ENCODE results near the gene ARHGEF37.

DNA sequence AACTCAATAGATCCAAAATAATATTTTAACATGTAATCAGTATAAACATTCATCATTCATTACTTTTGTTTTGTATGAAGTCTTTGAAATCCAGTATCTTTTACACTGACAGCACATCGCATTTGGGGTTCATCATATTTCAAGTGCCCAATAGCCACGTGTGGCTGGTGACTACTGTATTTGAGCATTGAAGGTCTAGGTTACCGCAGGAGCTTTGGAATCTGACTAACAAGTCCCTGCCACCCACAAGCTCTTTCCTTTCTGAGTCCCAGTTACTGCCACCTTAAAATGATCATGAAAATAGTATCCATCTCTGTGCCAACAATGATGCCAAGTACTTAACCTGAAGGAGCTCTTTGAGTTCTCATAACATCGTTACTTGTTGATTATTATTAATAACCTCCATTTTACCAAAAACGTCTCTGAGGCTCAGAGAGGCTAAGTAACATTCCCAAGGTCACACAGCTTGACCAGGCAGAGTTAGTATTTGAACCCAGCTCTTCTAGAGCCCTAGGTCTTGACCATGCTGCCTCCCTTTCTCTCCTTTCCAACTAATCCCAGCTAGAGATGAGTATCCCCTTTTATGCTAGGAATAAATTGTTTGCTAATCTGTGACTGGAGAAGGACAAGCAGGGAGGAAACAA lies 24.2 kb downstream of the ARHGEF37 start:
- TF ChIP-seq, protein P1, sequence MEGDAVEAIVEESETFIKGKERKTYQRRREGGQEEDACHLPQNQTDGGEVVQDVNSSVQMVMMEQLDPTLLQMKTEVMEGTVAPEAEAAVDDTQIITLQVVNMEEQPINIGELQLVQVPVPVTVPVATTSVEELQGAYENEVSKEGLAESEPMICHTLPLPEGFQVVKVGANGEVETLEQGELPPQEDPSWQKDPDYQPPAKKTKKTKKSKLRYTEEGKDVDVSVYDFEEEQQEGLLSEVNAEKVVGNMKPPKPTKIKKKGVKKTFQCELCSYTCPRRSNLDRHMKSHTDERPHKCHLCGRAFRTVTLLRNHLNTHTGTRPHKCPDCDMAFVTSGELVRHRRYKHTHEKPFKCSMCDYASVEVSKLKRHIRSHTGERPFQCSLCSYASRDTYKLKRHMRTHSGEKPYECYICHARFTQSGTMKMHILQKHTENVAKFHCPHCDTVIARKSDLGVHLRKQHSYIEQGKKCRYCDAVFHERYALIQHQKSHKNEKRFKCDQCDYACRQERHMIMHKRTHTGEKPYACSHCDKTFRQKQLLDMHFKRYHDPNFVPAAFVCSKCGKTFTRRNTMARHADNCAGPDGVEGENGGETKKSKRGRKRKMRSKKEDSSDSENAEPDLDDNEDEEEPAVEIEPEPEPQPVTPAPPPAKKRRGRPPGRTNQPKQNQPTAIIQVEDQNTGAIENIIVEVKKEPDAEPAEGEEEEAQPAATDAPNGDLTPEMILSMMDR (conservative IDR thresholded peaks at IDR 0.05 in 1 of 2, IDR thresholded peaks at IDR 0.05 in 1 of 2; ENCODE audit: low read depth in 1 of 2, low read length in 2 of 2): no peak
- no peak for TF ChIP-seq EZH2 (IDR thresholded peaks at IDR 0.05; ENCODE audit: low read length, missing control alignments)

Measured in fibroblast of lung (primary cell).